NB4 (cell line): ENCODE data around the gene MAP4K2.

Source experiments
- CTCF ChIP-seq: IDR thresholded peaks from one replicate; pipeline ENCODE4 v1.5.1; 2012; ENCODE audit warnings: low read depth, low read length
- MAX ChIP-seq: IDR thresholded peaks from 2 replicates; pipeline ENCODE4 v1.6.1; 2011; ENCODE audit warnings: low read depth, low read length
- MYC ChIP-seq: IDR thresholded peaks from 2 replicates; pipeline ENCODE4 v1.6.1; 2011; ENCODE audit warnings: low read depth, low read length
- POLR2A ChIP-seq: IDR thresholded peaks from 2 replicates; pipeline ENCODE4 v1.6.1; 2011; ENCODE audit warnings: mild to moderate bottlenecking; ENCODE audit not compliant: insufficient read length; ENCODE audit errors: extremely low read depth

DNA sequence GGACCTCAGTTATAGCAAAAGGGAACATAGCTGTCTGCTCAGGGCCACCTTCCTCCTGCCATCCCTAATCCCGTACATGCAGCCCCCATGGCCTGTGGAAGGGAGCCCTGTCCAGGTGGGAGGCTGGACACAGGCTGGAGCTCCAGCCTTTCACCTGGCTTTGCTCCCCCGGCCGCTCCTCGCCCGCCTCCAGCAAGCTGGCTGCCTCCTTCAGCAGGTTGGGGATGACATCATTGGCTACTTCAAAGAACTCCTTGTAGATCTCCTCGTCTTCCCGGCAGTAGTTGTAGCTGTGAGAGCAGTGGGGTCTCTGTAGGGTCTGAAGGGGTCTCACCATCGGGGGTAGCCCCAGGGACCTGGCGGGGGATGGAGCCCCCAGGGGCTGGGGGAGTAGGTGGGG is 2.5 kb upstream of the MAP4K2 start:
- TF ChIP-seq CTCF (no peak), POLR2A (no peak), MYC (no peak), MAX (no peak)
